A673 (cell line): ENCODE data around the gene CDH24. TPM values are rescaled to one million over a fixed set of nuclear protein-coding genes. Genes with fewer than 3 reads are reported as not detected.

Experiments used
- BruUV-seq: library from RNA; stranded (reverse); fragments of 400-500 nt; replicated peaks from 2 replicates; lab custom pipeline; 2021; lab: Mats Ljungman, UMichigan
- CTCF ChIA-PET: fragments of 300-600 bp; sonication (Branson Sonifier 250); formaldehyde crosslinking; loops from one replicate; lab custom pipeline; 2022; ENCODE audit warnings: antibody characterized with exemption; lab: Charles Lee
- POLR2A ChIA-PET: fragments of 300-600 bp; sonication (Branson Sonifier 250); formaldehyde crosslinking; loops from one replicate; lab custom pipeline; 2022; ENCODE audit warnings: antibody characterized with exemption; ENCODE audit not compliant: low non-redundant PET; lab: Charles Lee
- DNase-seq: peaks from one replicate; pipeline ENCODE4 v3.0.0-alpha.2; 2015; ENCODE audit warnings: low spot score
- H3K27ac ChIP-seq: fragments of 200-600 bp; sonication (generic); 2 replicates; pipeline ENCODE4 v1.5.1; 2016; ENCODE audit warnings: mixed run types, low read depth, mild to moderate bottlenecking, mixed read lengths, antibody characterized with exemption, low read length; ENCODE audit not compliant: poor library complexity, severe bottlenecking
- H3K27me3 ChIP-seq: fragments of 200-600 bp; sonication (generic); replicated peaks from 2 replicates; pipeline ENCODE4 v1.6.1; 2017; ENCODE audit warnings: mixed run types, low read depth, mild to moderate bottlenecking, mixed read lengths, antibody characterized with exemption, low read length; ENCODE audit not compliant: insufficient read depth, poor library complexity
- H3K36me3 ChIP-seq: fragments of 200-600 bp; sonication (generic); 2 replicates; pipeline ENCODE4 v1.6.1; 2016; ENCODE audit warnings: mixed run types, mild to moderate bottlenecking, mixed read lengths, antibody characterized with exemption, low read length; ENCODE audit not compliant: insufficient read depth, poor library complexity, severe bottlenecking
- H3K4me1 ChIP-seq: fragments of 200-600 bp; sonication (generic); 2 replicates; pipeline ENCODE4 v1.6.1; 2017; ENCODE audit warnings: mixed run types, mild to moderate bottlenecking, mixed read lengths, antibody characterized with exemption, low read length; ENCODE audit not compliant: insufficient read depth, poor library complexity, severe bottlenecking
- H3K4me3 ChIP-seq: fragments of 200-600 bp; sonication (generic); 2 replicates; pipeline ENCODE4 v1.5.1; 2016; ENCODE audit warnings: low read depth, mixed run types, mild to moderate bottlenecking, mixed read lengths, low read length; ENCODE audit not compliant: poor library complexity, severe bottlenecking
- H3K9me3 ChIP-seq: fragments of 200-600 bp; sonication (generic); 2 replicates; pipeline ENCODE4 v1.6.1; 2016; ENCODE audit warnings: mixed run types, low read depth, mild to moderate bottlenecking, mixed read lengths, antibody characterized with exemption, low read length; ENCODE audit not compliant: poor library complexity, severe bottlenecking
- CTCF ChIP-seq: fragments of 300-800, 200-600 bp; sonication (generic); conservative IDR thresholded peaks from 2 replicates; pipeline ENCODE4 v1.5.1; 2017; ENCODE audit warnings: low read depth, mild to moderate bottlenecking, antibody characterized with exemption, low read length, moderate library complexity, mixed read lengths
- EZH2 ChIP-seq: fragments of 200-600 bp; sonication (generic); IDR thresholded peaks from 2 replicates; pipeline ENCODE4 v1.6.1; 2017; ENCODE audit warnings: borderline replicate concordance, low read depth, mild to moderate bottlenecking, mixed read lengths, antibody characterized with exemption, low read length; ENCODE audit not compliant: poor library complexity, severe bottlenecking
- intact Hi-C: fragments of 100-400 bp; cut with micrococcal nuclease; formaldehyde crosslinking; loops from one replicate; pipeline ENCODE4 v1.10.0; 2022; ENCODE audit not compliant: unreplicated experiment
- total RNA-seq: library from RNA; stranded (reverse); gene quantifications from 2 replicates; pipeline ENCODE4 v1.2.3, GENCODE V29; 2021

CDH24 gene
- total RNA-seq, 1 experiment from 2014 or later = 44.8 TPM

- Histone ChIP-seq H3K4me1 (peaks cover 38% of the 10 kb centered on the region), H3K27me3 (no peaks in the 10 kb centered on the region), H3K36me3 (peaks cover 73% of the 10 kb centered on the region), H3K4me3 (peak overlapping the region; percentile 5), H3K9me3 (no peaks in the 10 kb centered on the region), H3K27ac (peak overlapping the region; percentile 21)
- TF ChIP-seq CTCF (no peak), EZH2 (no peak)
- ChIA-PET POLR2A (interaction anchor here (0.5 kb wide), 1 partner anchor 90 kb away, joined by 3 read pairs; no protein-coding TSS in a partner anchor), CTCF (interaction anchor here (0.6 to 1.9 kb wide), 22 partner anchors 10 to 238 kb away, joined by 3 to 26 read pairs (median 6); partner anchors contain the start of genes ACIN1, AJUBA, BCL2L2 and C14orf119)
- no TSS peak for BruUV-seq
- intact Hi-C loops = no loop called here
- DNase-seq = peak; percentile 28
Observed at GRCh38 chr14:23067847-23068788, 10.8 kb upstream of the CDH24 start.

GRCh38 chr14:23066855-23067744 lies 9.8 kb upstream of the CDH24 start:
- ChIA-PET CTCF (interaction anchor here (1.9 kb wide), 1 partner anchor 53 kb away, joined by 12 read pairs; no protein-coding TSS in a partner anchor), POLR2A (no interaction called here)
- Histone ChIP-seq H3K27ac (peak overlapping the region; percentile 29), H3K9me3 (no peaks in the 10 kb centered on the region), H3K4me1 (peaks cover 38% of the 10 kb centered on the region), H3K4me3 (no peak overlapping the region), H3K36me3 (peaks cover 73% of the 10 kb centered on the region), H3K27me3 (no peaks in the 10 kb centered on the region)
- intact Hi-C loops = no loop called here
- TF ChIP-seq CTCF (no peak), EZH2 (no peak)
- no TSS peak for BruUV-seq
- no peak for DNase-seq

GRCh38 chr14:23066368-23066767 lies 9.0 kb upstream of the CDH24 start:
- Histone ChIP-seq H3K9me3 (no peaks in the 10 kb centered on the region), H3K27ac (peak overlapping the region; percentile 29), H3K4me1 (peaks cover 36% of the 10 kb centered on the region), H3K4me3 (no peak overlapping the region), H3K27me3 (no peaks in the 10 kb centered on the region), H3K36me3 (peaks cover 79% of the 10 kb centered on the region)
- no peak for TF ChIP-seq CTCF
- no peak for TF ChIP-seq EZH2
- POLR2A ChIA-PET = no interaction called here
- intact Hi-C loops = no loop called here
- no TSS peak for BruUV-seq
- DNase-seq = no peak
- CTCF ChIA-PET = no interaction called here
